Astrocyte (in vitro differentiated cells and primary cell): ENCODE measurements around the gene ANKUB1. TPM values are rescaled to one million over a fixed set of nuclear protein-coding genes. Genes with fewer than 3 reads are reported as not detected.

Source experiments
- DNase-seq: peaks from one replicate; pipeline ENCODE4 v3.0.0-alpha.2; 2010; ENCODE audit warnings: low read depth
- FAIRE-seq: peaks from 2 replicates; lab custom pipeline; 2011; peaks lifted over from hg19 to GRCh38; lab: Jason Lieb, UNC
- H2AFZ ChIP-seq: 2 replicates; pipeline ENCODE4 v1.6.0; 2012; ENCODE audit warnings: low read depth, low read length, inconsistent platforms
- H3K27ac ChIP-seq: 2 replicates; pipeline ENCODE4 v1.5.1; 2011; ENCODE audit warnings: low read depth, low read length, inconsistent platforms
- H3K27me3 ChIP-seq: 2 replicates; pipeline ENCODE4 v1.6.0; 2011; ENCODE audit warnings: low read length, inconsistent platforms; ENCODE audit not compliant: insufficient read depth
- H3K36me3 ChIP-seq: 2 replicates; pipeline ENCODE4 v1.5.1; 2011; ENCODE audit warnings: low read length, inconsistent platforms; ENCODE audit not compliant: insufficient read depth
- H3K4me1 ChIP-seq: 2 replicates; pipeline ENCODE4 v1.5.1; 2011; ENCODE audit warnings: low read length, inconsistent platforms; ENCODE audit not compliant: insufficient read depth
- H3K4me2 ChIP-seq: 2 replicates; pipeline ENCODE4 v1.6.0; 2012; ENCODE audit warnings: low read length, inconsistent platforms
- H3K4me3 ChIP-seq: 2 replicates; pipeline ENCODE4 v1.5.1; 2011; ENCODE audit warnings: low read depth, mild to moderate bottlenecking, low read length, inconsistent platforms; ENCODE audit not compliant: insufficient read depth
- H3K79me2 ChIP-seq: 2 replicates; pipeline ENCODE4 v1.6.0; 2012; ENCODE audit warnings: mild to moderate bottlenecking, low read length, inconsistent platforms; ENCODE audit not compliant: insufficient read depth
- H3K9ac ChIP-seq: 2 replicates; pipeline ENCODE4 v1.6.0; 2012; ENCODE audit warnings: mild to moderate bottlenecking, low read length, inconsistent platforms
- H3K9me3 ChIP-seq: 2 replicates; pipeline ENCODE4 v1.5.1; 2012; ENCODE audit warnings: low read depth, mild to moderate bottlenecking, low read length, inconsistent platforms; ENCODE audit not compliant: insufficient read depth
- H4K20me1 ChIP-seq: 2 replicates; pipeline ENCODE4 v1.6.0; 2012; ENCODE audit warnings: low read length, inconsistent platforms; ENCODE audit not compliant: insufficient read depth
- H3K27ac Mint-ChIP-seq: one replicate; pipeline ENCODE4 v1.8.0; 2021; ENCODE audit warnings: mild to moderate bottlenecking, mixed read lengths; ENCODE audit not compliant: unreplicated experiment
- H3K27me3 Mint-ChIP-seq: one replicate; pipeline ENCODE4 v1.8.0; 2021; ENCODE audit warnings: low read depth, mixed read lengths; ENCODE audit not compliant: unreplicated experiment
- H3K36me3 Mint-ChIP-seq: one replicate; pipeline ENCODE4 v1.8.0; 2021; ENCODE audit warnings: low read depth, mixed read lengths; ENCODE audit not compliant: unreplicated experiment
- H3K4me1 Mint-ChIP-seq: one replicate; pipeline ENCODE4 v1.8.0; 2021; ENCODE audit warnings: low read depth, mixed read lengths; ENCODE audit not compliant: unreplicated experiment
- H3K4me3 Mint-ChIP-seq: one replicate; pipeline ENCODE4 v1.8.0; 2021; ENCODE audit warnings: mild to moderate bottlenecking, moderate library complexity, mixed read lengths; ENCODE audit not compliant: unreplicated experiment
- H3K9me3 Mint-ChIP-seq: one replicate; pipeline ENCODE4 v1.8.0; 2021; ENCODE audit warnings: mild to moderate bottlenecking, mixed read lengths; ENCODE audit not compliant: unreplicated experiment
- CTCF ChIP-seq: IDR thresholded peaks from 2 replicates; pipeline ENCODE4 v1.5.1; 2011; ENCODE audit warnings: low read depth, mild to moderate bottlenecking, inconsistent platforms, low read length, moderate library complexity; ENCODE audit not compliant: insufficient read depth
- EZH2 ChIP-seq: IDR thresholded peaks from 2 replicates; pipeline ENCODE4 v1.6.1; 2012; ENCODE audit warnings: mild to moderate bottlenecking, low read length, inconsistent platforms; ENCODE audit not compliant: insufficient read depth
- total RNA-seq: library from RNA; stranded (reverse); gene quantifications from 2 replicates; pipeline ENCODE4 v1.2.1, GENCODE V29; 2021

Gene ANKUB1
- total RNA-seq, 1 donor from 2014 or later: not detected

- peak overlapping the region; percentile 94 for H3K27ac Mint-ChIP-seq
Observed at GRCh38 chr3:149790268-149790667, 2.1 kb downstream of the ANKUB1 start.

GRCh38 chr3:149784064-149784704 is 8.2 kb downstream of the ANKUB1 start:
- Mint-ChIP-seq H3K27ac (peak overlapping the region; percentile 93), H3K36me3 (no peaks in the 10 kb centered on the region), H3K9me3 (peaks cover 8% of the 10 kb centered on the region), H3K27me3 (no peaks in the 10 kb centered on the region), H3K4me1 (peaks cover 17% of the 10 kb centered on the region), H3K4me3 (peak overlapping the region; percentile 5)
- Histone ChIP-seq H3K4me3 (no peak overlapping the region), H3K79me2 (no peaks in the 10 kb centered on the region), H3K9me3 (no peaks in the 10 kb centered on the region), H3K27ac (peak overlapping the region; percentile 54), H3K4me2 (peak overlapping the region; percentile 71), H3K9ac (peak overlapping the region; percentile 8), H2AFZ (peak overlapping the region; percentile 55), H4K20me1 (no peaks in the 10 kb centered on the region), H3K4me1 (peaks cover 11% of the 10 kb centered on the region), H3K36me3 (no peaks in the 10 kb centered on the region), H3K27me3 (no peaks in the 10 kb centered on the region)
- DNase-seq (peak; percentile 50), FAIRE-seq (peak; percentile 39)
- TF ChIP-seq CTCF (no peak), EZH2 (no peak)

More at GRCh38 chr3:149790268-149790667, 2.1 kb downstream of the ANKUB1 start:
- H3K36me3 Mint-ChIP-seq: no peaks in the 10 kb centered on the region
- peaks cover 19% of the 10 kb centered on the region for H3K4me1 Mint-ChIP-seq
- no peak for TF ChIP-seq CTCF
- Histone ChIP-seq H3K27me3 (no peaks in the 10 kb centered on the region), H2AFZ (peak overlapping the region; percentile 25), H3K9ac (no peak overlapping the region), H3K79me2 (no peaks in the 10 kb centered on the region), H3K27ac (no peak overlapping the region), H4K20me1 (no peaks in the 10 kb centered on the region), H3K36me3 (no peaks in the 10 kb centered on the region), H3K4me2 (peak overlapping the region; percentile 16), H3K4me3 (no peak overlapping the region), H3K4me1 (no peaks in the 10 kb centered on the region), H3K9me3 (no peaks in the 10 kb centered on the region)
- H3K27me3 Mint-ChIP-seq: no peaks in the 10 kb centered on the region
- peak; percentile 64 for FAIRE-seq
- H3K4me3 Mint-ChIP-seq: no peak overlapping the region
- H3K9me3 Mint-ChIP-seq: peaks cover 8% of the 10 kb centered on the region
- peak; percentile 44 for DNase-seq

DNA sequence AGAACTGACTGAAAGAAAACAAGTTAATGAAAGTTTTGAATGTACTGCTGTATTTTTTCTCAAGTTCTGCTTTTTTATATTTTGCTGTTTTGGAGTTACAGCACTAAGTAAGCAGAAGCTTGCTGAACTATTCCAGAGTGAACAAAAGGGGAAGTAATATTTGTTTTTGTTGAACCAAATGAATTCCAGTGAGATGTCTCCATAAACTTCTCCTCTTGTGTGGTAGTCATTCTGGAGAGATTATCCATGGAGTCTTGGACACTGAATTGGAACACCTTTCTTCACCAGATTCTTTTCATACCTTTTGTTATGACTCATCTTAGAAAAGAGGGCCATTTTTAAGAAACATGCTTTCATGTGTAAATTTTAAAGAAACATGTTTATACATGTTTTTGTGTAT is 8.8 kb downstream of the ANKUB1 start:
- Mint-ChIP-seq H3K9me3 (peaks cover 8% of the 10 kb centered on the region), H3K4me3 (peak overlapping the region; percentile 4), H3K27me3 (no peaks in the 10 kb centered on the region), H3K36me3 (no peaks in the 10 kb centered on the region), H3K4me1 (peaks cover 17% of the 10 kb centered on the region), H3K27ac (peak overlapping the region; percentile 93)
- H3K27ac ChIP-seq: peak overlapping the region; percentile 54
- H3K4me1 ChIP-seq: peaks cover 11% of the 10 kb centered on the region
- TF ChIP-seq EZH2 (no peak), CTCF (no peak)
- no peak overlapping the region for H2AFZ ChIP-seq
- peak overlapping the region; percentile 71 for H3K4me2 ChIP-seq
- peak overlapping the region; percentile 1 for H3K4me3 ChIP-seq
- peak overlapping the region; percentile 51 for H3K9ac ChIP-seq
- peak; percentile 87 for DNase-seq
- no peaks in the 10 kb centered on the region for H3K27me3 ChIP-seq
- no peaks in the 10 kb centered on the region for H3K36me3 ChIP-seq
- peak; percentile 84 for FAIRE-seq
- no peaks in the 10 kb centered on the region for H3K79me2 ChIP-seq
- H3K9me3 ChIP-seq: no peaks in the 10 kb centered on the region
- no peaks in the 10 kb centered on the region for H4K20me1 ChIP-seq
